Measurements from ENCODE around the gene MEOX1.

Gene MEOX1

GRCh38 chr17:43670645-43671030 is 8.9 kb upstream of the MEOX1 start:
- no peaks in the 10 kb centered on the region for H3K36me3 Mint-ChIP-seq (ENCODE audit: low read depth)
- H3K27ac Mint-ChIP-seq, result peak overlapping the region in 2 of 3 experiments; percentile 78 to 85
- H3K27me3 Mint-ChIP-seq (ENCODE audit: low read depth), result peaks cover 20% of the 10 kb centered on the region
- no peaks in the 10 kb centered on the region for H3K9me3 Mint-ChIP-seq
- TF ChIP-seq CTCF (IDR thresholded peaks at IDR 0.05; ENCODE audit: unreplicated experiment in 3 of 3), result no peak
- peaks cover 65% of the 10 kb centered on the region for H3K4me1 Mint-ChIP-seq
- H3K4me3 Mint-ChIP-seq, result no peak overlapping the region

- Mint-ChIP-seq H3K27me3 (ENCODE audit: low read depth) (peaks cover 20% of the 10 kb centered on the region), H3K27ac (peak overlapping the region; percentile 78 to 86 (median 85)), H3K9me3 (no peaks in the 10 kb centered on the region), H3K4me3 (peak overlapping the region in 2 of 3 experiments; percentile 42 to 61), H3K4me1 (peaks cover 64% of the 10 kb centered on the region), H3K36me3 (ENCODE audit: low read depth) (no peaks in the 10 kb centered on the region)
- TF ChIP-seq CTCF (IDR thresholded peaks at IDR 0.05; ENCODE audit: unreplicated experiment in 3 of 3), result no peak
Measured at GRCh38 chr17:43669971-43670644, 8.4 kb upstream of the MEOX1 start.

DNA sequence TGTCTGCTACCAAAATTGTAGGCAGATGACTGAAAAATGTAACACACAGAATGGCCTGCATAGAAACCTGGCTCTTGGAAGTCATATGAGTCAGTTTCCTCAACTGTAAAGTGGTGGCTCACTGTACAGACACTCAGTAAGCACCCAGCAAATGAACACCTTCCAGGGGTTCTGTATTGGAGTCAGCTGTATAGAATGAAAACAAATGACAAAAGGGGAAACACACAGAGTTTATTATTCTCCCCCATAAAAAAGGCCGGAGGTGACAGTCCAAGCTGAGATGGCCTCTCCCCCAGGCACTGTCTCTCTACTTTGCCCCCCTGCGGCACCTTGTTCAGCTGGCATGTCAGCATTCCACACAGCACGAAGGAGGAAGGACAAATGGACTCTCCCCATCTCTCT is 6.2 kb upstream of the MEOX1 start:
- Mint-ChIP-seq H3K9me3 (no peaks in the 10 kb centered on the region), H3K4me3 (no peak overlapping the region), H3K27ac (peak overlapping the region in 2 of 3 experiments; percentile 55 to 64), H3K4me1 (peaks cover 60% of the 10 kb centered on the region), H3K27me3 (ENCODE audit: low read depth) (peaks cover 10% of the 10 kb centered on the region), H3K36me3 (ENCODE audit: low read depth) (no peaks in the 10 kb centered on the region)
- no peak for TF ChIP-seq CTCF (IDR thresholded peaks at IDR 0.05; ENCODE audit: unreplicated experiment in 3 of 3)

DNA sequence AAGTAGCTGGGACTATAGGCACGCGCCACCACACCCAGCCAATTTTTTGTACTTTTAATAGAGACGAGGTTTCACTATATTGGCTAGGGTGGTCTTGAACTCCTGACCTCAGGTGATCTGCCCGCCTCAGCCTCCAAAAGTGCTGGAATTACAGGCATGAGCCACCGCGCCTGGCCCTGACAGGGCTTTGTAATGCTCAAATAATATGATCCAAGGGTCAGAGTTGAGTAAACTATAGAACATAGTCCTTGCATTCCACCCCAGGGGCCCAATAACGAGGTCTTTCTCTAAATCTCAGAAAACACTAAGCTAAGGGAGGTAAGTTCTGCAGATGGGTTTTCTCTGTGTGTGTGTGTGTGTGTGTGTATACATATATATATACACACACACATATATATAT is 5.8 kb upstream of the MEOX1 start:
- peaks cover 7% of the 10 kb centered on the region for H3K27me3 Mint-ChIP-seq (ENCODE audit: low read depth)
- peaks cover 62% of the 10 kb centered on the region for H3K4me1 Mint-ChIP-seq
- no peaks in the 10 kb centered on the region for H3K9me3 Mint-ChIP-seq
- no peak overlapping the region for H3K4me3 Mint-ChIP-seq
- no peaks in the 10 kb centered on the region for H3K36me3 Mint-ChIP-seq (ENCODE audit: low read depth)
- no peak for TF ChIP-seq CTCF (IDR thresholded peaks at IDR 0.05; ENCODE audit: unreplicated experiment in 3 of 3)
- H3K27ac Mint-ChIP-seq, result peak overlapping the region in 2 of 3 experiments; percentile 55 to 64

DNA sequence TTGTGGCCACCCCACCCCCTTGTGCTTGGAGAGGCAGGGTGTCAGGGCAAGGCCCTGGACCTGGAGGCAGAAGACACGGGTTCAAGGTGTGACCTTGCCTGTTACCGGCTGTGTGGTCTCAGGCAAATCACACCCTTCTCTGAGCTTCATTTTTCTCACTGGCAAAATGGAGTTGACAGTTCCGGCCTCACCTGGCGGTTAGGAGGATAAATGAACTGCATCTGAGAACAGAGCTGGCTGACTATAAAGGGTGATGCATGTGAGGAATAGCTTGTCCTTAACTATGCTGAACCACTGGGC is 4.2 kb upstream of the MEOX1 start:
- no peaks in the 10 kb centered on the region for H3K36me3 Mint-ChIP-seq (ENCODE audit: low read depth)
- peaks cover 58% of the 10 kb centered on the region for H3K4me1 Mint-ChIP-seq
- TF ChIP-seq CTCF (IDR thresholded peaks at IDR 0.05; ENCODE audit: unreplicated experiment in 3 of 3), result no peak
- H3K27me3 Mint-ChIP-seq (ENCODE audit: low read depth), result no peaks in the 10 kb centered on the region
- peak overlapping the region; percentile 59 to 82 (median 80) for H3K27ac Mint-ChIP-seq
- H3K4me3 Mint-ChIP-seq, result no peak overlapping the region
- no peaks in the 10 kb centered on the region for H3K9me3 Mint-ChIP-seq

Data from nephron (organoid).